IPS DF 6.9 (cell line): Measurements from ENCODE around the gene NIPAL3.
A peak's percentile ranks its signal among the peaks of the same experiment; 100 is the strongest.

ENCODE experiments used
- DNase-seq: peaks from one replicate; pipeline ENCODE4 v3.0.0-alpha.2; 2013; ENCODE audit warnings: low read depth, low spot score
- H3K27ac ChIP-seq: one replicate; pipeline ENCODE4 v1.5.1; 2013; ENCODE audit warnings: low read length, control low read depth
- H3K27me3 ChIP-seq: 2 replicates; pipeline ENCODE4 v1.6.1; 2013; ENCODE audit warnings: mild to moderate bottlenecking, low read length; ENCODE audit not compliant: control insufficient read depth, insufficient read depth
- H3K36me3 ChIP-seq: 2 replicates; pipeline ENCODE4 v1.6.1; 2013; ENCODE audit warnings: low read length; ENCODE audit not compliant: control insufficient read depth, insufficient read depth
- H3K4me1 ChIP-seq: 2 replicates; pipeline ENCODE4 v1.6.1; 2013; ENCODE audit warnings: low read length; ENCODE audit not compliant: control insufficient read depth, insufficient read depth
- H3K4me3 ChIP-seq: 2 replicates; pipeline ENCODE4 v1.5.1; 2013; ENCODE audit warnings: mild to moderate bottlenecking, low read length
- H3K9me3 ChIP-seq: 2 replicates; pipeline ENCODE4 v1.6.1; 2013; ENCODE audit warnings: low read length, inconsistent platforms; ENCODE audit not compliant: control insufficient read depth, insufficient read depth
- WGBS: extraction: QIAGEN DNeasy Blood & Tissue Kit; methylation state at CpG from one replicate; pipeline ENCODE4 v1.1.7; 2013; ENCODE audit warnings: mixed read lengths, missing lambda C conversion rate; ENCODE audit not compliant: insufficient read length, insufficient coverage; 5-methylcytosine and 5-hydroxymethylcytosine counted together

NIPAL3 gene

GRCh38 chr1:24382165-24382577, 33.4 kb upstream of the NIPAL3 start:
- H3K4me3 ChIP-seq: no peak overlapping the region
- H3K27ac ChIP-seq: no peak overlapping the region
- H3K27me3 ChIP-seq: no peaks in the 10 kb centered on the region
- H3K4me1 ChIP-seq: no peaks in the 10 kb centered on the region
- no peaks in the 10 kb centered on the region for H3K36me3 ChIP-seq
- DNase-seq: no peak
- WGBS: no CpG with 5 or more reads among the region's 8 CpGs
- H3K9me3 ChIP-seq: no peaks in the 10 kb centered on the region

- Histone ChIP-seq H3K36me3 (no peaks in the 10 kb centered on the region), H3K9me3 (no peaks in the 10 kb centered on the region), H3K4me3 (no peak overlapping the region), H3K27me3 (no peaks in the 10 kb centered on the region), H3K4me1 (no peaks in the 10 kb centered on the region), H3K27ac (no peak overlapping the region)
- no peak for DNase-seq
- WGBS: no CpG with 5 or more reads among the region's 2 CpGs
These were observed 32.1 kb upstream of the NIPAL3 start for GRCh38 chr1:24383381-24383940.

GRCh38 chr1:24384251-24385090, 31.1 kb upstream of the NIPAL3 start:
- no CpG with 5 or more reads among the region's 13 CpGs for WGBS
- no peaks in the 10 kb centered on the region for H3K36me3 ChIP-seq
- DNase-seq: no peak
- no peaks in the 10 kb centered on the region for H3K4me1 ChIP-seq
- no peak overlapping the region for H3K27ac ChIP-seq
- H3K27me3 ChIP-seq: no peaks in the 10 kb centered on the region
- H3K4me3 ChIP-seq: no peak overlapping the region
- H3K9me3 ChIP-seq: no peaks in the 10 kb centered on the region

GRCh38 chr1:24385160-24385940, 30.3 kb upstream of the NIPAL3 start:
- Histone ChIP-seq H3K4me3 (no peak overlapping the region), H3K27ac (no peak overlapping the region), H3K27me3 (no peaks in the 10 kb centered on the region), H3K9me3 (no peaks in the 10 kb centered on the region), H3K36me3 (no peaks in the 10 kb centered on the region), H3K4me1 (no peaks in the 10 kb centered on the region)
- WGBS: no CpG with 5 or more reads among the region's 12 CpGs
- peak; percentile 25 for DNase-seq

- WGBS: no CpG with 5 or more reads among the region's 9 CpGs
- Histone ChIP-seq H3K4me1 (no peaks in the 10 kb centered on the region), H3K9me3 (no peaks in the 10 kb centered on the region), H3K27me3 (no peaks in the 10 kb centered on the region), H3K4me3 (no peak overlapping the region), H3K27ac (no peak overlapping the region), H3K36me3 (no peaks in the 10 kb centered on the region)
- no peak for DNase-seq
These were observed 29.4 kb upstream of the NIPAL3 start for GRCh38 chr1:24386241-24386640.

GRCh38 chr1:24386931-24387330, 28.7 kb upstream of the NIPAL3 start:
- no CpG with 5 or more reads among the region's 11 CpGs for WGBS

GRCh38 chr1:24387636-24388175, 27.9 kb upstream of the NIPAL3 start:
- Histone ChIP-seq H3K4me1 (no peaks in the 10 kb centered on the region), H3K27ac (no peak overlapping the region), H3K27me3 (no peaks in the 10 kb centered on the region), H3K4me3 (no peak overlapping the region), H3K9me3 (no peaks in the 10 kb centered on the region), H3K36me3 (no peaks in the 10 kb centered on the region)
- no peak for DNase-seq
- no CpG with 5 or more reads among the region's 1 CpG for WGBS

More at GRCh38 chr1:24386931-24387330, 28.7 kb upstream of the NIPAL3 start:
- H3K4me3 ChIP-seq: no peak overlapping the region
- no peaks in the 10 kb centered on the region for H3K4me1 ChIP-seq
- no peak overlapping the region for H3K27ac ChIP-seq
- no peaks in the 10 kb centered on the region for H3K27me3 ChIP-seq
- no peak for DNase-seq
- no peaks in the 10 kb centered on the region for H3K36me3 ChIP-seq
- H3K9me3 ChIP-seq: no peaks in the 10 kb centered on the region

DNA sequence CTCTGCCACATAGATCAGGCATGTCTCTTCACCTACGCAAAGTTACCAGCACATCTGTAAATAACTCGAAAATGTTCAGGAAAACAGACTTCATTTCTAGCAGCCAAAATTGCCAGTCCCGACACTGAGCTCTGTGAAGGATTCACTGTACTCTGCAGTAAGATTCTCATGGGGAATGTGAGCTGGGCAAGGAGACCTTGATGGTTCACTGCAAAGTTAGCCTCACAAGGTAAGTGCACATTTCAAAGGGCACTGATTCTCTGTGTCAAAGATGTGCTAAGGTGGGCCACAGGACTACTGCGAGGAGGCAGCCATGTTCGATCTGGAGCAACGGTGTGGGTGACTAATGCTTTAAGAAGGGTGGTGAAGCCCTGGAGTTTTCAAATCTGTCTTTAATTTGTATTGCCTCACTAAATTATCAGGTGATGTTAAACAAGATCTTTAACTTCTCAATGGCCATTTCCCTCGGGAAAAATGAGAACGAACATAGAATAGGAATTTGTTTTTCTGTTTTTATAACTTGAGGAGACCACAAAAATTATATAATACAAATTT, 27.2 kb upstream of the NIPAL3 start:
- H3K4me3 ChIP-seq: no peak overlapping the region
- no peak for DNase-seq
- no peaks in the 10 kb centered on the region for H3K27me3 ChIP-seq
- H3K36me3 ChIP-seq: no peaks in the 10 kb centered on the region
- no CpG with 5 or more reads among the region's 8 CpGs for WGBS
- no peaks in the 10 kb centered on the region for H3K9me3 ChIP-seq
- H3K4me1 ChIP-seq: no peaks in the 10 kb centered on the region
- H3K27ac ChIP-seq: no peak overlapping the region

DNA sequence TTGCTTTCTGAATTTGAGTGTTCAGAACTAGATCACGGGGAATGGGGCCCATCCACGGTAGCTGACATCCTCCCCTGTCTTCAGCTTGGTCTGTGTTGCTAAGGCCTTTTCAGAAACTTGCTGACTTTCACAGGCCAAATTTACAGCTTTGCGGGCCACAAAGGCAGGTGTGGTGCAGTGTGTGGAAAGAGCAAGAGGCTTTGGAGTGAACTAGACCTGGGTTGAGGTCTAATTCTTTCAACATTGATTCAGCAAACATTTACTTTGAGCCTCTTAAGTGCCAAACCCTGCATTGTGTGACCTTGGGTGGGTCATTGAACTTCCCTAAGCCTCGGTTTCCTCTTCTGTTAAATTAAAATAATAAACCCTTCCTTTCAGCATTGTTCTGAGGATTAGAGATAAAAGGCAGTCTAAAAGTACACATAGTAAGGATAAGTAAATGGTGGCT, 26.3 kb upstream of the NIPAL3 start:
- Histone ChIP-seq H3K4me1 (no peaks in the 10 kb centered on the region), H3K4me3 (no peak overlapping the region), H3K36me3 (no peaks in the 10 kb centered on the region), H3K27ac (no peak overlapping the region), H3K27me3 (no peaks in the 10 kb centered on the region), H3K9me3 (no peaks in the 10 kb centered on the region)
- no CpG with 5 or more reads among the region's 4 CpGs for WGBS
- no peak for DNase-seq
